SHP77 (cell line): ENCODE results near the gene CORO7.

Experiments
- DNase-seq, 2 experiments: peaks; one replicate each; lab custom pipeline; 2025; lab: John Stamatoyannopoulos, UW

Gene CORO7

DNA sequence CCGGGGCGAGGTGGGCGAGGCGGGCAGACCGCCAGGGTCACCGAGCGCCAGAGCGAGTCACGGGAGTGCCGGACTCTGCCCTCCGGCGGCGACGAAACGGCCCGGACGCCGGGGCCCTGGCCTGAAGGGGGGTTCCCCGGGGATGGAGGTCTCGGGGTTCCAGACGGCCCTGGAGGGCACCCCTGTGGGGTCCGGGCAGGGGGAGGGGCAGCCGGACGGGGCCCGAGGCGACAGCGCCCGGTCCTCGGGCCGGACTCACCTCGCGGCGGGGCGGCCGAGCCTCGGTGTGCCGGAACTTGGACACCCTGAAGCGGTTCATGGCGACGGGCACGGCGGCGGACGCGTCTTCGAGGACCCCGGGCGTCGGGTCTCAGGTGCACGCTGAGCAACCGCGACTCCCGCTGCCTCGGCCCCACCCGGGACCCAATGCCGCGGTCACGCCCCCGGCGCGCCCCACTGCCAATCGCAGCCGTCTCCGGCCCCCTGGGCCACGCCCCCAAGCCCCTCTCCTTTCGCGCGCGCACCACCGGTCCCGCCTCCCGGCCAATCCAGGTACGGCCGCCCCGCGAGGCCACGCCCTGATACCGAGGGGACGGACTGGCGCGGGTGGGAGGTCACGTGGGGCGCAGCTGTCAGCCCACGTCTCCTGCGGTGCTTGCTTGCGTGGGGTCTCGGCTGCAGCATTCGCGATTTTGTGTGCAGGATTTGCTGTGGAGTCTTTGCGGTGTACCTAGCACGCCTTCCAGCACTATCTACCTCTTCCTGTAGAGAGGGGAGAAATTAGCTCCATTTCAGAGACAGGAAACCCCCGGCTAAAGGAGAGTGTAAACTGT is at the start of gene CORO7:
TSS of gene CORO7 (minus strand) at position 397 of the 833 bp plus-strand sequence. CDS start at position 319, 78 bp downstream.
- peak; percentile 78 to 91 for DNase-seq

DNA sequence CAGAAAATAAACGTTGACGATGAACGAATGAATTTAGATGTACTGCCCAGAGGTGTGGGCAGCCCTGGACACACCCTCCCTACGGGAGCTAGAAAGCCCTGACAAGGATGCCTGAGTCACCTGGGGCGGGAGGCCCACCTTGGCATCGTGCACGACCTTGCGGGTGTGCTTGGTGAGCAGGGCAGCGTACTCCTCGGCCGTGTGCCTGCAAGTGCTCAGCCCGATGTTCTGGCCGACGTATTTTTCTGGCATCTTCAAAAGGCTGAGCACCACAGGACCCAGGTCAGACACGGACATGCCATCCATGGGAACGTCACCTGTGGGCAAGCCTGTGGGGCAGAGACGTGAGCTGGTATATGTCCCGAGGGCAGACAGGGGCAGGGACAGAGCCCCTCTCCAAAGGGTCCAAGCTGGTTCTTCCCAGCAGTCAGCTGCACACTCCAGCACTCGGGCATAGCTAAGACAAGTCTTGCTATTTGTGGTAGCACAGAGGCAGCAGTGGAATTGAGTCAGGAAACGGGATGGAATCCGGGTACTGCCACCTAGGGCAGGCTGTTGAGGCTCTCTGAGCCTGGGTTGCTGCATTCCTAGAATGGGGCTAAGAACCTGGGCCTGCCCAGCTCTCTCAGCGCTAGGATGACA is 47.2 kb upstream of the CORO7 start:
- DNase-seq, result no peak

DNA sequence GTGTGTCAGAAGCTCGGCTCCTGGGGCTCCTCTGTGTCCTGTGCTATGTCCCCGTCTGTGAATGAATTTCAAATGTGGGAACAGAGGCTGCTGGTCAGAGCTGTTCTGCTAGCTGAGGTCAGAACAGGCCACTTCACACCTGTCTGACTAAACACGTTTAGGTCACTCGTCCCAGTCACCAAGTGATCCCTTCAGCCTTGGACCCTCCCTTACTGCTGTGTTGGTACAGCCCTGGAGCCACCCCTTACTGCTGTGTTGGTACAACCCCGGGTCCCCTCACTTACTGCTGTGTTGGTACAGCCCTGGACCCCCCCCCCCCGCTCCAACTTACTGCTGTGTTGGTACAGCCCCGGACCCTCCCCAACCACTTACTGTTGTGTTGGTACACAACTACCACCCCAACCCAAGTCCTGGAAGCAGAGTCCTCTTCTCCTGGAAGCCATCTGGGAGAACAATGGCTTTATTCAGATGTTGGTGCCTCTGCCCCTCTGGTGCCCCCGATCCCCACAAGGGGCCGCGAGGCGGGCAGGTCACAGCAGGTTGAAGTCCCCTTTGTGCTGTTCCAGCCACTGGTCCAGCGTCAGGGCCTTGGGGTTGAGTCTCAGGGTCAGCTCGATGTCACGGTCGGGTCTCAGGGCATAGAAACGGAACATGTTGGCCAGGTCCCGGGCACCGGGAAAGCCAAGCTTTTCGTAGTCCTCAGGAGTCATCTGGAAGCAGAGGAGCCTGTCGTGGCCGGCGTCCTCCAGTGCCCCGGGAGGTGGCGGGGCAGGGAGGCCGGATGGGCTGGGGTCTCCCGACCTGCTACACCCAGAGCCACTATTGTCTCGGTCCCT is 45.1 kb upstream of the CORO7 start:
- DNase-seq, result no peak

DNA sequence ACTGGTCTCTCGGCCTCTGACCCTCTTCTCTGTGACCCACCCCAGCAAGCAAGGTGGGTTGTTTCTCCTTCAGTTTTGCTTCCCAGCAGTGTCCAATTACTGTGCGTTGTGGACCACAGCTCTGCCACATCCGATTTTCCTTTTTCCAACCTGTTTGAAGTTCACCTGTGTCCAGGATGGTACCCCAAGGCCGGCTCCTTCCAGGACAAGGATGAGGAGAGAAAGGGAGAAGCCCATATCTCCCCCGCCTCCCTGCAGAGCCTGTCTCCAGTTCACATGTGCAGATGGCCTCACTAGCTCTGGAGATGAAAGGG is 44.5 kb upstream of the CORO7 start:
- no peak for DNase-seq

DNA sequence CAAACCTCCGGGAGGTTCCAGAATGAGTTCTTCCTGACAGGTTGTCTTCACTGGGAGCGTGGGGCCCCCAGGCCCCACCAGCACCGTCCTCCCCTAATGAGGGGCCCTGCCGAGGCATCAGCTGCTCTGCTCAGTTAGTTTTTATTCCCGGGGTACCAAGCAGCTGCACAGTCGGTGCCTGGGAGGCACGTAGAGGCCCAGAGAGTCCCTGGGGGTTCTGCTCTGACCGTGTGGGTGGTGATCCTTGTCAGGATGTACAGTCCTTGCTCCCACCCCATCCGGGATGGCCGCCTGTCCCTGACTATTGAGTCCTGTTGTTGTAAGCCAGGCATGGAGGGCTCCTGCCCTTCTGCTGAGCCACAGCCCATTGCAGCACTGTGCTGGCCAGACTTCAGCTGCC is 39.6 kb upstream of the CORO7 start:
- DNase-seq, result no peak

DNA sequence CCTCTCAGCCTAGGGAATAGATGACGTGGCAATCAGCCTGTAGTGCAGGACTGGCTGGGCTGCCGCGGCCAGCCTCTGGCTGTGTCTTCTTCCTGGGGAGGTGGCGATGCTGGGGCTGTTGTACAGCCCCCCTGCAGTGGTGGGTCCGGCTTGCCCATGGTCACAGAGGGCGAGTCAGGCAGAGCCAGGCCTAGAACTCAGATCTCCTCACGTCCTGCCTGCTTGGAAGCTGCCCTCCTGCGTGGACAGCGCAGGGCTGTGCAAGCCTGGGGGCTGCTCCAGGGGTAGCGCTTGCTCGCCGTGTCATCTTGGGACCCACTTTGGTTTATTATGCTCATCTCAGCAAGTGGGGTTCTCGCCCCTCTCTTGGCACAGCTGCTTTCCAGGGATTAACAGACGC is 38.7 kb upstream of the CORO7 start:
- DNase-seq, result no peak

DNA sequence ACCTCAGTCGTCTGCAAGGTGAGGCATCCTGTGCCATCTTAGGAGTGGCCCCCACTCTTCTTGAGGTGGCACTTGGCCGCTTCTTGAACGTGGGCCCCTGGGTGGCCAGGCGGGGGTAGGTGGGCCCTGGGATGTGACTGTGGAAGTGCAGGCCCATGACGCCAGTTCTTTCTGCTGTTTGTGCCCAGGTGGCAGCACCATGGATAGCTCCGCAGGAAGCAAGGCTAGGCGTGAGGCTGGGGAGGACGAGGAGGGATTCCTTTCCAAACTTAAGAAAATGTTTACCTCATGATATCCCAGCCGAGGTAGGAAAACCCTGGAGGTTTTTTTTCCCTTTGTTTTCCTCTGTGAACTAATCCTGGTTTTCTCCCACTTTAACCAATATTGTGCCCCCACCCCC is 38.2 kb upstream of the CORO7 start:
- no peak for DNase-seq

DNA sequence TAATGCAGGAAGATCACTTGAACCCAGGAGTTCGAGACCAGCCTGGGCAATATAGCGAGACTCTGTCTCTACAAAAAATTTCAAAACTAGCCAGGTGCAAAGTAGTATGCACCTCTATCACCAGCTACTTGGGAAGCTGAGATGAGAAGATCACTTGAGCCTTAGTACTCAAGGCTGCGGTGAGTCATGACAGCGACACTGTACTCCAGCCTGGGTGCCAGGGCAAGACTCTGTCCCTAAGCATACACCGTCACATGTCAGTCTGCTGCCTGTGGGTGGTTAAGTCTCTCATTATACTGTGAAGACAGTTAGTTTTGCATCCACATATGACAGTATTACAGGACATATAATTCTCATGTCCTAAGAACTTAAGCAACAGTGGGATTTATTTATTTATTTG is 36.3 kb upstream of the CORO7 start:
- no peak for DNase-seq

DNA sequence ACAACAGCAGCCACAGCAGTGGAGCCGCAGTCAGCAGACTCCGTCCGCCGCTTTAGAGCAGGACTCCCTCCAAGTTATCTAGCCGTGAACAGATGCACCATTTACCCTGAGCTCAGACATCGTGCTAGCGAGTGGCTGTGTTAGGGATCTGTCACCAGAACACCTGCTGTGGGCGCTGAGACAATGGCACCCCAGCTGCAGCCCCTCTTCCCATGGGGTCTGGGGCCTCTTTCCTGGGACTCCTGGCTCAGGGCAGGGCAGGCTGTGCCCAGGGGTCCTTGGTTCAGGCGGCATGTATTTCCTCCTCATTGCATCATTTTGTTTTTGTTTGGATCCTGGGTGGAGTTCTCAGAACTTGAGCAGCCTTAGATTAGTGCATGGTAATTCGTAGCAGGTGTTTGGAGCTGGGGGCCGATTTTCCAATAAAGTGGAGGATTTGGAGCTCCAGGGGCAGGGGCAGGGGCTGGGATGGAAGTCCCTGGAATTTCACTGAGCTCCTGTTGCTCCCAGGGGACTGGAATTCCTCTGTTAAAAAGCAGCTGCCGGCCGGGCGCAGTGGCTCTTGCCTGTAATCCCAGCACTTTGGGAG is 34.6 kb upstream of the CORO7 start:
- no peak for DNase-seq

DNA sequence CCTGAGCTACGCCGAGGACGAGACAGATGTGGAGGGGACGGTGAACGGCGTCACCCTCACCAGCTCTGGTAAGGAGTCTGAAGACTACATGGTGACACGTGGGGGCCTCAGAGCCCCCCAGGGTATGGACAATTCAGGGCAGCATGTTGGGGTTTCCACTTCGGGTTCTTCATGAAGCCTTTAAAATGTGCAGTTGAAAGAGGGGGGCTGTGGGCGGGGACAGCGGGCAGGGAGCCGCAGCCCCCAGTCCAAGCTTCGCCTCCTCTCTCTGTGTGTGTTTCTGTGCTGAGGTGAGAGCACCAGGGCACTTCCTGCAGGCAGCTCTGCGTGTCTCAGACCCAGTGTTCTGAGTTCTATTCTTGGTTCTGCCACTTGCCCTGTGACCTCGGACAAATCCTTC is 34.0 kb upstream of the CORO7 start:
- no peak for DNase-seq

DNA sequence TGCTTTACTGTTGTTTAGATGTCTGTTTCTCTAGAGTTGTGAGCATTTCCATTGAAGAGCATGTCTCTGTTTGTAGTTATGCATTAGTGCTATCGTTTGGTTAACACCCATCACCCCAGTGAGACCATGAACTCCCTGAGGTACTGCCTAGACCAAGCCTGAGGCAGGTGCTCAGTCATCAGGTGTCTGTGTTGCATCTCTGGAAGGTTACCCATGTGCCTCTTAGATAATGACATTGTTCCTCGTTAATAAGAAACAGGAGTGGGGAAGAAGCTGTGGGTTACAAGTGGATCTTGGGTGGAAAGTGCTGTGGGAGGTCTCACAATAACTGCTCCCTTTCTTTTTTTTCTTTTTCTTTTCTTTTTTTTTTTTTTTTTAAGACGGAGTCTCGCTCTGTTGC is 27.6 kb upstream of the CORO7 start:
- no peak for DNase-seq

DNA sequence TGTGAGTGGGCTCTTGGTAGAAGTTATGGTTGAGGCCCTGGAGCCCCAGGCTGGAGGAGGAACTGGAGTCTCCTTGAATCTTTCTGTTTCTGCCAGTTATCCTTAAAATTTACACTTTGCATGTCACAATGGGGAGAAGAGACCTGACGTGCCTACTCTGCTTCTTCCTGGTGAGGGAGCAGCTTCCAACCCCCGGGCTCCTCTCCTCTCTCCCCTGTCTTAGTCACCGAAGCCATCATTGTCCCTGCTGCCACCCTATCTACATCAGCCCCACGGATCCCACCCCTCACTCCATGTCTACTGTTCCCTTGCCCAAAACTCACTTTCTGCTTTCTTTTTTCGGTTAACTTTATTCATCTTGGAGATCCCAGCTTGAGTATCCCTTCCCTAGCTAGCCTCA is 26.9 kb upstream of the CORO7 start:
- no peak for DNase-seq

DNA sequence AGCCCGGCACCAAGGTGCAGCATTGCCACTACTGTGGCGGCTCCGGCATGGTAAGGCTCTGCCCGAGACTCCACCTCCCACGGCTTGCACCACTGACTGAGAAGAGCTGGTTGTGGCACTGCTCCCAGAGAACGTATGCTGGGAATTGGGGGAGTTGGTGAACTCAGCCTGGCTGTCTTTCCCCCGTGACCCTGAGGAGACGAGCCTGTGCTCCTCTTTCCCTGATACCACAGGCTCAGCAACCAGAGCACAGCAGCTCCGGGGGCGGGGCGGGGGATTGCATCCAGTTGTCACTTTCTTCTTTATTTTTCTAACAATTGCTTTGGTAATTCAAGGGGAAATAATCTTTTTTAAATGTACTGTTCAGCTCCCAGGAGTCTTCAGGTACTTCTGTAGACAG is 26.0 kb upstream of the CORO7 start:
- no peak for DNase-seq

DNA sequence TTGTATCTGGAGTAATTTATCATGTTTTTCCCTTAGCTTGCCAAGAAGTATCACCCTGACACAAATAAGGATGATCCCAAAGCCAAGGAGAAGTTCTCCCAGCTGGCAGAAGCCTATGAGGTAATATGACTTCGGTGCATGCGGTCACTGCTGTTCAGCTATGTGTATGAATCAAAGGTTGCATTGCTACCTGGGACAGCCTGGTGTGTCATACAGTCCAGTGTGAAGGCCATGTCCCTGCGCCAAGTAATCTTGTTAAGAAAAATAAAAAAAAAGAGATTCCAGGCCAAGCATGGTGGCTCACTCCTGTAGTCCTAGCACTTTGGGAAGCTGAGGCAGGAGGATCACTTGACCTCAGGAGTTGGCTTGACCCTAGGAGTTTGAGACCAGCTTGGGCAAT is 21.0 kb upstream of the CORO7 start:
- DNase-seq, result no peak

DNA sequence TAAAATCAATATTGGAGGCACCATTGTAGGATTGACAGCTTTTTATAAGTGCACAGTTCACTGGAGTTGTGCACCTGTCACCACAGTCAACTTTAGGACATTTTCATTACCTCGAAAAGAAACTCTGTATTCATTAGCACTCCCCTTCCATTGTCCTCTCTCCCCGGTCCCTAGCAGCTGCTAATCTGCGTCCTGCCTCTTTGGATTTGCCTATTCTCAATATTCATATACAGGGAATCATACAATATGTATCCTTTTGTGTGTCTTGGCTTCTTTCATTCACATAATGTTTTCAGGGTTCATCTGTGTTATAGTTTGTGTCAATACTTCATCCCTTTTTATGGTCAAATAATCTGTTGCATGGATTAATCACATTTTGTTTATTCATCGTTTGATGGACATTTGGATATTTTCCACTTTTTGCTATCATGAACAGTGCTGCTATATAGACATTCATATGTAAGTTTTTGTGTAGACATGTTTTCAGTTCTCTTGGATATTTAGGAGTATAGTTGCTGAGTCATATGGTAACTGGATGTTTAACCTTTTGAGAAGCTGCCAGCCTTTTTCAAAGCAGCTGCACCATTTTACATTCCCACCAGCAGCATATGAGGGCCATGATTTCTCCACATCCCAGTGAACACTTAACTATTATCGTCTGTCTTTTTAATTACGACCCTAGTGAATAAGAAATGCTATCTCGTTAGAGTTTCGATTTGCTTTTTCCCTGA is 19.1 kb upstream of the CORO7 start:
- DNase-seq, result no peak

DNA sequence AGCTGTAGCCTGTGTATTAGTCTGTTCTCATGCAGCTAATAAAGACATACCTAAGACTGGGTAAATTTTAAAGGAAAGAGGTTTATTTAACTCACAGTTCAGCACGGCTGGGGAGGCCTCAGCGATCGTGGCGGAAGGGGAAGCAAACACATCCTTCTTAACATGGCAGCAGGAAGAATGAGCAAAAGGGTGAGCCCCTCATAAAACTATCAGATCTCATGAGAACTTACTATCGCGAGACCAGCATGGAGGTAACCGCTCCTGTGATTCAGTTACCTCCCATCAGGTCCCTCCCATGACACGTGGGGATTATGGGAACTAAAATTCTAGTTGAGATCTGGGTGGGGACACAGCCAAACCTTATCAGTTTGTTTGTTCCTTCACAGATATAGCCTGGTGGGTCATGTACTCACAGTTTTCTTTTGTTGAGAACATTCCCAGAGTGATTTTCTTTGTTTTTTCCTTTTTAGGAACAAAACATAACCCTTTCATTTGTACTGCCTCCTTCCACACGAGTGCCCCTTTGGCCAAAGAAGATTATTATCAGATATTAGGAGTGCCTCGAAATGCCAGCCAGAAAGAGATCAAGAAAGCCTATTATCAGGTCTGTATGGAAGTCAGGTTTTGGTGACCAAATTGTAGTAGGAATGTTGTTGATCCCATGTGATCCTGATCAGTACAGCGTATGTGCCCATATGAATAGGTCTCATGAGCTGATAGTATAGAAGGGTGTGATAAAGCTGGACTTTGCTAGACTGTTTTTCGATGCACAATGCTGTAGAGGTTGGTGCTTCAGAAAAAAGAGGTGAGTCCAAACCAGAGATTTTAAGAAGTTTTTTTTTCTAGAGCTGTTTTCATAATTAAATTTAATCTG is 17.8 kb upstream of the CORO7 start:
- no peak for DNase-seq

DNA sequence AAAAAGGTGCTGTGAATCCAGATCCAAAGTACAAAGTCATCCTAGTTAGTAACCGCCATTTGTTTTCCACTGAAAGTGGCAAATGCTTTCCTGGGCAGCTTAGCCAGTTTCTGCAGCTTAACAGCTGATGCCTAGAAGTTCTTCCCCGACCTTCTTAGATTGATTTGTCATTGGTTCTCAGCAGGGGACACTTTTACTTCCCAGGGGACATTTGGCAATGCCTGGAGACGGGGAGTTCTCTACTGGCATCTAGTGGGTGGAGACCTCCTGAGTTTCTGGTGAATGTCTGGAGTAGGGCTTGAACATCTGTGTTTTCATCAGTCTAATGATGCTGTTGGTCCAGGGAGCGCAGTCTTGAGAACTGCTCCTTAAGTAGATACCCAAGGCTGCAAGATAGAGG is 16.8 kb upstream of the CORO7 start:
- DNase-seq, result no peak

DNA sequence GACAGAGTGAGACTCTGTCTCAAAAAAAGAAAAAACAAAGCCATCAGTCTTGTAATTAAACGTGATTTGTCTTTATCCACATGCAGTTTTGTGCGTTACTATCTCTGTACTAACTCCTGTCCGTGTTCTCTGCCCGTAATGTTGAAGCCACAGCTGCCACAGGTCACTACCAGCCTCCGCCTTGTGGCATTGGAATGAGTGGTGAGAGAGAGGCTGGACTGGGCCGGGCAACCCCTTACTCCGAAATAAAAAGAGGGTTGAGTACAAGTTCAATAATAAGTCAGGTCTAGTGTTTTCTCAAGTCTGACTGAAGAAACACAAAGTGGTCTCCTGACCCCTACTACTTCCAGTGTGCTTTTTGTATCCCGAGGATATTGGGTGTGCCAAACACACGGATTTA is 14.6 kb upstream of the CORO7 start:
- no peak for DNase-seq

DNA sequence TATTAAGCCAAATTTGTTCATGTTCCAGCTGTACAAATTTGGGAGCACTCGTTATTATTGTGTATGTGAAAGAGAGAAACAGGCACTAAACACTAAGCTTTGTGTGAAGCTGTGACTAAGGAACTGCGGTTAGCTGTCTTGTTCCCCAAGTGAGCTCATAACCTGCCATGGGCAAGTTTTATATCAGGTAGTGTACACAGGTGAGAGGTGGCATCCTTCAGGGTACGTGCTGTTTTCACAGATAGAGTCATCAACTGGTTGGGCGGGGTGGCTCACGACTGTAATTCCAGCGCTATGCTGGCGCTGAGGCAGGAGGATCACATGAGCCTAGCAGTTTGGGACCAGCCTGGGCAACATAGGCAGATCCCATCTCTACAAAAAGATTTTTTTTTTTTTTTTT is 12.1 kb upstream of the CORO7 start:
- no peak for DNase-seq

DNA sequence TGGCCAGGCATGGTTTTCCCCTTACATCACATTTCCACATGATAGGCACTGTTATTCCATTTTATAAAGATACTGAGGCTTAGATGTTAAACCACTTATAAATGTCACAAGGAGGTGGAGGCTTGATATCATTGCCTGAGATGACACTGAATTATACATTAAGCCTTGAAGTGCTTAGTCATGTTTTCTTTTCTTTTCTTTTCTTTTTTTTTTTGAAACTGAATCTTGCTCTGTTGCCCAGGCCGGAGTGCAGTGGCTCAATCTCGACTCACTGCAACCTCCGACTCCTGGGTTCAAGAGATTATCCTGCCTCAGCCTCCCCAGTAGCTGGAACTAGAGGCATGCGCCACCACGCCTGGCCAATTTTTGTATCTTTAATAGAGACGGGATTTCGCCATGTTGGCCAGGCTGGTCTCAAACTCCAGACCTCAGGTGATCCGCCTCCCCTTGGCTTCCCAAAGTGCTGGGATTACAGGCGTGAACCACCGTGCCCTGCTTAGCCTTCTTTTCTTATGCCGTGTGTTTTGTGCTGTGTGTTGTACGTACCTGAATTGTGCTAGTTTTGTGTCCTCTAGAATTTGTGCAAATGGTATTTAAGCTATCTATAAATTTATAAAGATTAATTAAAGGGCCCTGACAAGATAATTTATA is 10.5 kb upstream of the CORO7 start:
- no peak for DNase-seq
